Measurements from ENCODE around the gene ZNF827.

DNA sequence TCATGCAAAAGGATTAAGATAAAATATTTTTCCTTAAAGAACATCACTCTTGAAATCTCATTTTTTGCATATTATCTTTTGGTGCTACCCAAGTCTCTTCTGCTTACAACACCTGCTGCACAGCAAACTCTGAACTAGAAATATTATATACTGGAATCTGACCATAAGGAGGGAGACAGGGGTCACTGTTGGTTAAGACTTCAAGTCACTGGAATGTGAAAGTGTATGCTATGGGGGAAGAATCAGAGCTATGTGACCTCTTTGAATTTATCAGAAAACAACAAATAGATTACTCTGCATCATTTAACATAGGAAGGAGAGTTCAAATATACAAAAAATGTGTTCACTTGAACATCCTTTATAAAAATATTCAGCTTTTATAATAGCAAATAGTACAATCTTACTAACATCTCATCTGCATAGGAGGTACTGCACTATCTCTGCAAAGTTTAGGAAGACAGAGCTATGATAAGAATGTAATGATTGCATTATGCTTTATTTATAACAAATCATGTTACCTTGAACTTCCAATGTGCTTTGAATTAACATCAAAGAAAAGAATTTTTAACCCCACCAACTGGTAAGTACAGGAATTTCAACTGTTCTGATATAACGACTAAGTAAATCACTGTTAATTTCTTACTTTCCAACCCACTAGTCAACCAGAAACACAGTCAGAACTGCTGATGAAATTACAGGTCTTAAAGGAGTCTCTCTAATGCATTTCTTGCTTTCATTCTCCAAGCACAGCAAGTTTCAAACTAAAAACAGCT, 69.8 kb downstream of the ZNF827 start:
- TF ChIP-seq, protein P1, sequence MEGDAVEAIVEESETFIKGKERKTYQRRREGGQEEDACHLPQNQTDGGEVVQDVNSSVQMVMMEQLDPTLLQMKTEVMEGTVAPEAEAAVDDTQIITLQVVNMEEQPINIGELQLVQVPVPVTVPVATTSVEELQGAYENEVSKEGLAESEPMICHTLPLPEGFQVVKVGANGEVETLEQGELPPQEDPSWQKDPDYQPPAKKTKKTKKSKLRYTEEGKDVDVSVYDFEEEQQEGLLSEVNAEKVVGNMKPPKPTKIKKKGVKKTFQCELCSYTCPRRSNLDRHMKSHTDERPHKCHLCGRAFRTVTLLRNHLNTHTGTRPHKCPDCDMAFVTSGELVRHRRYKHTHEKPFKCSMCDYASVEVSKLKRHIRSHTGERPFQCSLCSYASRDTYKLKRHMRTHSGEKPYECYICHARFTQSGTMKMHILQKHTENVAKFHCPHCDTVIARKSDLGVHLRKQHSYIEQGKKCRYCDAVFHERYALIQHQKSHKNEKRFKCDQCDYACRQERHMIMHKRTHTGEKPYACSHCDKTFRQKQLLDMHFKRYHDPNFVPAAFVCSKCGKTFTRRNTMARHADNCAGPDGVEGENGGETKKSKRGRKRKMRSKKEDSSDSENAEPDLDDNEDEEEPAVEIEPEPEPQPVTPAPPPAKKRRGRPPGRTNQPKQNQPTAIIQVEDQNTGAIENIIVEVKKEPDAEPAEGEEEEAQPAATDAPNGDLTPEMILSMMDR (IDR thresholded peaks at IDR 0.05): no peak
- TF ChIP-seq POLR2A (IDR thresholded peaks at IDR 0.05): no peak
